Stimulated activated CD4-positive, alpha-beta T cell treated with anti-CD3 and anti-CD28 coated beads, Interleukin-12 subunit alpha, Interleukin-12 subunit beta, amount 100 ng/mL, for 4 hours (primary cell): ENCODE measurements around the gene TUBB8.
"Not testable (repeated sequence)": the region's sequence is repeated elsewhere in the genome, so short reads cannot be mapped to it uniquely, and the experiment has no call there.

Experiments used
- DNase-seq: peaks from one replicate; pipeline ENCODE4 v3.0.0-alpha.2; 2020

Gene TUBB8

DNA sequence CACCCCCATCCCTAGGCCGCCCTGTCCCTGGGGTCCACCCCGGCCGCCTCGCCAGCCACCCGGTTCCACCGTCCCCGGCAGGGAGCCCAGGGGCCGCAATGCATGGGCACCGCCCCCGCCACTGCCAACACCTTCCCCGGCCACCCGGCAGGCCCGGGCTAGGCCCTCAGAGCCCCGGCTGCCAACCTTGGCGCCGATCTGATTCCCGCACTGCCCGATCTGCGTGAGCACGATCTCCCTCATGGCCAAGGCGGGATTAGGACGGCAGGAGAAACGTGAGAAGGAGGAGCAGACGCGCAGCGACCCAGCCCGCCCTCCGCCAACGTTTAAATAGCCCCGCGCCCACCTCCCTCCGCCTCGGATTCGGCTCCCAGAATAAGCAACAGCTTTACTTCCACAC is at the start of gene TUBB8:
TSS of gene TUBB8 (minus strand) at position 301 of the 400 bp plus-strand sequence. CDS start at position 243, 58 bp downstream.
- no peak for DNase-seq

DNA sequence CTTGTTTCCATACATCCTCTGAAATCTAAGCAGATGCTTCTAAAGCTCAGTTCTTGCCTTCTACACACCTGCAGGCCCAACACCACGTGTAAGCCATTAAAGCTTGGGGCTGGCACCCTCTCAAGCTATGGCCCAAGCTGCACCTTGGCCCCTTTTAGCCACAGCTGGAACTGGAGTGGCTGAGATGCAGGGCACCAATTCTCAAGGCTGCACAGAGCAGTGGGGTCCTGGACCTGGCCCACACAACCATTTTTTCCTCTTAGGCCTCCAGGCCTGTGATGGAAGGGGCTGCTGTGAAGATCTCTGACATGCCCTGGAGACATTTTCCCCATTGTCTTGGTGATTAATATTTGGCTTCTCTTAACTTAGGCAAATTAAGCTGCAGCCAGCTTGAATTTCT is 47.4 kb upstream of the TUBB8 start:
- no peak for DNase-seq

DNA sequence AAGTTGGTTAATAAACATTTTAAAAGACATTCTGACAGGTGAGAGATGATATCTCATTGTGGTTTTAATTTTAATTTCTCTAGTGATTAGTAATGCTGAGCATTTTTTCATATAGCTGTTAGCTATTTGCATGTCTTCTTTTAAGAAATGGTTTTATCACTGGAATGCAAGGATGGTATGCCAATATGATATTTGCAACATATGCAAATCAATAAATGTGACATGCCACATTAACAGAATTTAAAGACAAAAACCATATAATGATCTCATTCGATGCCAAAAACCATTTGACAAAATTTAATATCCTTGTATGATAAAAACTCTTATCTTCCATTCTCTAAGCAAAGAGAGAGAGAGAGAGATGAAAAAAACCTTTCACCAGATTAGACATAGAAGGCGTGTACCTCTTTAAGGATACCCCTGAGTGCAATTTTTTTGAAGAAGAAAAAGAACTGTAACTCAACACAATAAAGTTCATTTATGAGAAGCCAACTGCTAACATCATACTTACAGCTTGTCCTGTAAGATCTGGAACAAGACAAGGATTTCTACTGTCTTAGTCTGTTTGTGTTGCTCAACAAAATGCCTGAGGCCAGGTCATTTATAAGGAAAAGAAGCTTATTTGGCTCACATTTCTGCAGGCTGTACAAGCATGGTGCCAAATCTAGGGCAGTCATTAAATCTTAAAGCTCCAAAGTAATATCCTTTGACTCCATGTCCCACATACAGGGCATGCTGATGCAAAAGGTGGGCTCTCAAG is 46.4 kb upstream of the TUBB8 start:
- no peak for DNase-seq

GRCh38 chr10:94613-95012 is 45.5 kb upstream of the TUBB8 start:
- DNase-seq: no peak

DNA sequence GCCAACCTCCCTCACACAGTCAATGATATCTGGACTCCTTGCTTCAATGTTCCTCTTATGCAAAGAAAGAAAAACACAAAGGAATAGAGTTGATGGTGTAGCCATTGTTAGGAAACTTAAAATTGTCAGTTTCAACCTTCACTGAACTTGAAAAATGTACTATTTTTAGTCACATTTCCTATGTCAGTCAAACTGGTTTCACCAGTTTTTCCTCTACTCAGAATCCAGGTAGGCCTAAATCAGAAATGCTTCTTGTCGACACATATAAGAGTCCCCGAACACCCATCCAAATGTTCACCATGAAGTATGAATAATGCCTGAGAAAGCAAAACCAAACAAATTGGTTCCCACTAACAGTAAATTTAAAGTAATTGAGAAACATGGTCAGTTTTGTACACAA is 43.8 kb upstream of the TUBB8 start:
- no peak for DNase-seq

DNA sequence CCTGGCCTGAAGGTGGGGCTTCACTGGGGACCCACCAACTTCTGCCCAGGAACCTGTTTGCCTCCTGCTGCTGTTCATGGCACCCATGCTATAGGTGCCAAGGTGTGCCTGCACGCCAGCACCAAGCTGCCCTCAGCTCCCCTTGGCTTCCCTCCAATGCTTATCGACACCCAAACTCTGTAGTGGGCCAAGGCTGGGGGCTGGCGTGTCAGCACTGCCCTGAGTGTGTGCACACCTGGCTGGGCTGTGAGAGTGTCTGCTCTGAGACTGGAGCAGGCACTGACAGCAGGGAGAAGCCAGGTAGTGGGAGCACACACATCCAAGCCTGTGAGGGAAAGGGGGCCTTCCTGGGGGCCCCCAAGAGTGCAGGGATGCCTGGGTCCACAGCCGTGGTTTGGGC is 43.1 kb upstream of the TUBB8 start:
- DNase-seq: no peak

- DNase-seq: no peak
These were observed 42.2 kb upstream of the TUBB8 start for GRCh38 chr10:91313-91712.

- DNase-seq: no peak
These were observed 41.1 kb upstream of the TUBB8 start for GRCh38 chr10:90161-90560.

DNA sequence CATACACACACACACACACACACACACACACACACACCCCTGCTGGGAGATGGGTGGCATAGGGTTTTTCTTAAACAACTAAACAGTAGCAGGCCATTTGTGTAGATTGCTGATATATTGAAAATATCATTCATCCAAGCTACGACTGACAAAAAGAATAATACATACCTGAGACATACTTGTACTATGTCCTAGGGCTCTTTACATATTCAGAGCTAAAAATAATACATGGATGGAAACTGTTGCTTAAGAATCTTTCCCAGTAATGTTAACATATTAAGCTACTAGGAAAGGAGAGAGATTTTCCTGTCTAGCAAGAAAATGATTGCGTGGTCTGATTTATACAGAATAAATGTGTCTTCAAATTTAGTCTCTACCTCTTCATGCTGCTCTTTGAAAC is 40.2 kb upstream of the TUBB8 start:
- DNase-seq: no peak

- no peak for DNase-seq
These were observed 39.2 kb upstream of the TUBB8 start for GRCh38 chr10:88253-88652.

GRCh38 chr10:87177-88080 is 38.3 kb upstream of the TUBB8 start:
- no peak for DNase-seq

DNA sequence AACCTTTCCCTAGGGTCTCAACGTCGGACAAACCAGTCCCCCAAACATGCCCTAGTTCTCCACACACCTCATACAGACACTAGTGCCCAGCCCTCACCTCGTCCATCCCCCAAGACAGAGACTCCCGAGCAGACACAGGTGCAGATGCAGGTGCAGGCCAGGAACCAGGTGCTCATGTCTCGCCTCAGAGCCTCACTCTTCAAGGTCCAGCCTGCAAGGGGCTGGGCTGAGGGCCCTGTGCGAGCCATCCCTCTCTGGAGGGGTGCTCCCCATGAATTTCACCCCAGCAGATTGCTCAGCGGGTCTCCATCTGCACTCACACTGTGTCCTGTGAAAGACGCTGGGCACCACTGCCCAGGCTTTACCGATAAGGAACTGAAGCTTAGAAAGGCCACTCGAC is 36.9 kb upstream of the TUBB8 start:
- no peak for DNase-seq

GRCh38 chr10:85044-85443 is 35.9 kb upstream of the TUBB8 start:
- no peak for DNase-seq

DNA sequence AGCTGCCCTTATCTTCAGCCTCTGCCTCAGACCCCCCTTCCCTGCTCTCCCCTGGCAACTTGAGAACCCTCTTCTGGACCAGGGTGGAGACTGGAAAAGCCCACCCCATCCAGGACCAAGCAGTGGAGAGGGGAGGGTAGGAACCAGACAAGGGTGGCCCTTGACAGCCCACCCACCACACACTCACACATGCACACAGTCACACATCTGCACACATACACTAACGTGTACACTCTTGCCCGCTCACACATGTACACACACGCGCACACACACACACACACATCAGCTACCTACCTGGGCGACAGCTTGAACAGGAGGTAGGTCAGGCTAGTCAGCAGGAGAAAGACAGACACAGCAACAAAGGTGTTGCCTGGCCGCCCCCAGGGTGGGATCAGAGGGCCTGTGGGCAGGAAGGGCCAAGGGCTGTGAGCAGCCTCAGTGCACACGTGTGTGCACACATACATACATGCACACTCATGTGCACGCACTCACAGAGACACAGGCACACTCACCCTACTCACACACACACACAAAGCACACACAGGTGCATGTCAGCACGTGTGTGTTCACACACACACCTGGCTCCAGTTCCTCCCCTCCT is 34.9 kb upstream of the TUBB8 start:
- no peak for DNase-seq

- DNase-seq: no peak
These were observed 31.5 kb upstream of the TUBB8 start for GRCh38 chr10:80477-81105.

- DNase-seq: no peak
These were observed 30.6 kb upstream of the TUBB8 start for GRCh38 chr10:79532-80215.

GRCh38 chr10:78556-78955 is 29.5 kb upstream of the TUBB8 start:
- DNase-seq: no peak

GRCh38 chr10:74266-74621 is 25.1 kb upstream of the TUBB8 start:
- not testable (repeated sequence) for DNase-seq

DNA sequence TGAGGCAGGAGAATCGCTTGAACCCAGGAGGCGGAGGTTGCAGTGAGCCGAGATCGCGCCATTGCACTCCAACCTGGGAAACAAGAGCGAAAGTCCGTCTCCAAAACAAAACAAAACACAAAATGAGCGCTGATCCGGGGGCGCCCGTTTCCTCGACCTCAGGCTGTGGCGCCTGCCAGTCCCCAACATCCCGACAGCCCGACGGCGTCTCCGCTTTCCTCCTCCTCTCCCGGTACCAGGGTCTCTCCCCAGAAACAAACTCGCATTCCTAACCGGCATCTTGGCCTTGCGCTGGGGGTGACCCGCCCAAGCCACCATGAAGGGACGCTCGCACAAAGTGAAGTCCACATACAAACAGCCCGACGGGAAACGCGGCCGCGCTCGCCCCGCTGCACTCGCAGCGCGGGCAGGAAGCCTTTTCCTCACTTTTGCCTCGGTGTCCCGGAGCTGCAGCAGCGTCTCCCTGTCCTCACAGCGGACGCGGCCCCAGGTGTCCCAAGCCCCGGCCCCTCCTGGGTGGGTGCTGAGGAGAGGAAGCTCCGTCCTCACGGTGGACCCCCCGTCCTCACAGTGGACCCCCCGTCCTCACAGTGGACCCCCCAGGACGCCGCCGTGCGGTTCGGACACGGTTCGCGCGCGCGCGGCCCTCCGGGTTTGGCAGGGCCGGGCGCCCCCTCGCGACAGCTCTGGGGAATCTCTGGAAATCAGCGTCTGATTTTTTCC is 24.6 kb upstream of the TUBB8 start:
- peak; percentile 42 for DNase-seq

- DNase-seq: not testable (repeated sequence)
These were observed 19.1 kb upstream of the TUBB8 start for GRCh38 chr10:68156-68555.

DNA sequence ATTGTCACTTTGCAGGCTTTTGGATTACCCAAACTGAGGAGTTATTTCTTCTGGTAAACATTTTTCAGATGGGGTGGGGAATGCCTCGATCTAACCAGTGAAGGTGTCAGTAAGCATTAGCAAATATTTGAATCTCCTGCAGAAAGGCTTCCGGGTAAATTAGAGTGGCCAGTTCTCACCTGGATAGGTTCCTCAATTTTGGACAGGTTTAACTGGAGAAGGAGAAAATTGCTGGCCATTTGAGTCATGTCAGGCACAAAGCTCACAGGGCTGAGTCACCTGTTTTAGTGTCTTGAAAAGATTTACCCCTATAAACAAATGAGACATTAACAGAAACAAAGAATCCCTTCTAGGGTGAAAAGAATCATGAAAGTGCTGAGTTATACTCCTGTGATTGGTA is 830 bp upstream of the TUBB8 start:
- DNase-seq: not testable (repeated sequence)

- DNase-seq: not testable (repeated sequence)
These were observed 1.2 kb downstream of the TUBB8 start for GRCh38 chr10:47864-48263.
